Stimulated activated CD8-positive, alpha-beta memory T cell treated with anti-CD3 and anti-CD28 coated beads, Interleukin-15, amount 100 ng/mL, for 24 hours (primary cell): ENCODE results near the gene REXO2.

Experiments used
- DNase-seq: peaks from one replicate; pipeline ENCODE4 v3.0.0-alpha.2; 2020; ENCODE audit warnings: low read depth

The REXO2 gene

GRCh38 chr11:114440971-114441763 lies 1.9 kb downstream of the REXO2 start:
- no peak for DNase-seq

GRCh38 chr11:114441921-114442320 lies 2.7 kb downstream of the REXO2 start:
- no peak for DNase-seq

- no peak for DNase-seq
Observed at GRCh38 chr11:114442536-114442935, 3.3 kb downstream of the REXO2 start.

GRCh38 chr11:114447444-114447843 lies 8.2 kb downstream of the REXO2 start:
- DNase-seq = no peak

GRCh38 chr11:114447892-114448291 lies 8.6 kb downstream of the REXO2 start:
- DNase-seq = no peak

- no peak for DNase-seq
Observed at GRCh38 chr11:114448749-114449482, 9.6 kb downstream of the REXO2 start.

- DNase-seq = no peak
Observed at GRCh38 chr11:114449845-114450244, 10.6 kb downstream of the REXO2 start.

- no peak for DNase-seq
Observed at GRCh38 chr11:114452399-114452798, 13.1 kb downstream of the REXO2 start.

- DNase-seq = no peak
Observed at GRCh38 chr11:114463999-114464398, 24.7 kb downstream of the REXO2 start.

GRCh38 chr11:114466742-114467141 lies 27.5 kb downstream of the REXO2 start:
- DNase-seq = no peak

GRCh38 chr11:114472661-114473060 lies 33.4 kb downstream of the REXO2 start:
- DNase-seq = no peak

GRCh38 chr11:114478001-114478410 lies 38.7 kb downstream of the REXO2 start:
- DNase-seq = no peak

- DNase-seq = no peak
Observed at GRCh38 chr11:114478768-114479167, 39.5 kb downstream of the REXO2 start.

- no peak for DNase-seq
Observed at GRCh38 chr11:114479331-114479730, 40.1 kb downstream of the REXO2 start.

GRCh38 chr11:114482114-114482513 lies 42.8 kb downstream of the REXO2 start:
- DNase-seq = no peak

- DNase-seq = no peak
Observed at GRCh38 chr11:114483929-114484328, 44.7 kb downstream of the REXO2 start.

GRCh38 chr11:114496915-114497314 lies 57.6 kb downstream of the REXO2 start:
- no peak for DNase-seq

GRCh38 chr11:114499756-114500155 lies 60.5 kb downstream of the REXO2 start:
- no peak for DNase-seq
